A549 treated with CpdA at 1 μM for 4 hours (cell line): Measurements from ENCODE around the gene ELAC1. TPM values are rescaled to one million over a fixed set of nuclear protein-coding genes. Genes with fewer than 3 reads are reported as not detected.

Experiments
- total RNA-seq: library from RNA; stranded (reverse); fragments of 200-300 nt; extraction: Qiagen RNA extraction; gene quantifications from 5 replicates; pipeline ENCODE4 v1.2.3, GENCODE V29; 2022; ENCODE audit warnings: low read depth

The ELAC1 gene, protein sequence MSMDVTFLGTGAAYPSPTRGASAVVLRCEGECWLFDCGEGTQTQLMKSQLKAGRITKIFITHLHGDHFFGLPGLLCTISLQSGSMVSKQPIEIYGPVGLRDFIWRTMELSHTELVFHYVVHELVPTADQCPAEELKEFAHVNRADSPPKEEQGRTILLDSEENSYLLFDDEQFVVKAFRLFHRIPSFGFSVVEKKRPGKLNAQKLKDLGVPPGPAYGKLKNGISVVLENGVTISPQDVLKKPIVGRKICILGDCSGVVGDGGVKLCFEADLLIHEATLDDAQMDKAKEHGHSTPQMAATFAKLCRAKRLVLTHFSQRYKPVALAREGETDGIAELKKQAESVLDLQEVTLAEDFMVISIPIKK
- 3.7 to 5.0 TPM (median 4.2 TPM) in 5 replicates for total RNA-seq

DNA sequence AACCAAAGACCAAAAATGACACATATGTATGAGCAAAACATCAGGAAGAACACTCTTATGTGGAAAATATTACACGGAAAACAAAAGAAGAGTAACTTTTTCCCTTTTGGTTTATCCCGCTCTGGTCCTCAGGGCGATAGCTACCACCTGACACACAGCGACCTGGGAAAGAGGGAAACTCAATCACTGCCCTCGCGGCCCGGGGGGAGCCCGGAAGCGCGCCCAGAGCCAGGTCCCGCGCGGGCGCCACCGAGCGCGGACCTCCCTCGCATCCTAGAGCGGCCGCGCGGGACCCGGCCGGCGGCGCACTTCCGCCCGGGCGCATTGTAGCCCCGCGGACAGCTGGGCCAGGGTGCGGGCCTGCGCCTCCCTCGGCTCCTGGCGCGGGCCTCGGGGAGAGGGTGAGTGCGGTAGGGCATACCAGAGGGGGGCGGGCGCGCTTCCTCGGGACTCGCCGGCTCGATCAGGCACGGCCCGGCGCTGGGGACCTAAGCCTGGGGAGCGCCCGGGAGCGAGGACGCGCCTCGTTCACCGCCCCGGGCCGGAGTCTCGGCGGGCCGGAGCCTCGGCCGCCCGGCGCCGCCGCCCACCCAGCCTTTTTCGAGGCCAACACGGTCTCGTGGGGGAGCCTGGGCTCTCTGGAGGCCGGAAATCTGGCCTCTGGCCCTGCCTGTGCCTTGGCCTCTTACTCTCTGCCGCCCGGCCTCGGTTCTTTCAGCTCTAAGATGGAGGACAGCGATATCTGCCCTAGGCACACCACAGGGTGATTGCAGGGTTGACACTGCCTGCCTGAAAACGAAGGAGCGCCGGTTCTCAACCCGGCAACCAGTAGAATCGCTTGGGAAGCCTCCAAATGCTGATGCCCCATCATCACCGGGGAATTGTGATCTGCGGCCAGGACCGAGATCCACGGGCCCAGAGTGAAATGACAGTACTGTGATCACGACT is at the start of gene ELAC1:
TSS of gene ELAC1 (plus strand) at position 327 of the 948 bp plus-strand sequence. CDS start 6,365 bp downstream, outside the sequence.

DNA sequence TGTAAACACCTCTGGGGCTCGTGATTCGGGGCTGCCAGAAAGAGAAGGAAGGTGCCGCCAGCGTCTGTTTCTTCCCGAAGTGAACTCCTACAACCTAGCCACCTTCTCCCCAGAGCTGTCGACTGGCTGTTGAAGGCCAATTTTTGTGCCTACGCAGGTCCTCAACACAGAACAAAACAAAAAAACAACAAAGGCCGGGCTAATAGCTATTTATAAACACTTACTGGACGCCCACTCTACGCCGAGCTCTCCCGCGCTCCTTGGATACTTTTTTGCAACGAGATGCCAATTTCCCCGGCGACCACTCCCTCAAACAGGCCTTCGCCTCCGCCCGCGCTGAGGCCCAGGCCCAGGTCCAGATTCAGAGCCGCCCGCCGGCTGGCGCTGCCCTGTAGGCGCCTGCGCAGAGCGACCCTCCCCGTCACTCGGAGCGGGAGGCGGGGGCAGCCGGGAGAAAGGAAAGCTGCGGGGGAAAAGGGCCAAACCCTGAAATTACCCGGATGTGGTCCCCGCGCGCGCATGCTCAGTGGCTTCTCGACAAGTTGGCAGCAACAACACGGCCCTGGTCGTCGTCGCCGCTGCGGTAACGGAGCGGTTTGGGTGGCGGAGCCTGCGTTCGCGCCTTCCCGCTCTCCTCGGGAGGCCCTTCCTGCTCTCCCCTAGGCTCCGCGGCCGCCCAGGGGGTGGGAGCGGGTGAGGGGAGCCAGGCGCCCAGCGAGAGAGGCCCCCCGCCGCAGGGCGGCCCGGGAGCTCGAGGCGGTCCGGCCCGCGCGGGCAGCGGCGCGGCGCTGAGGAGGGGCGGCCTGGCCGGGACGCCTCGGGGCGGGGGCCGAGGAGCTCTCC is 62.1 kb downstream of the ELAC1 start, which contains the start of gene SMAD4:
TSS of gene SMAD4 (plus strand) at position 520 of the 843 bp plus-strand sequence. CDS start 16,834 bp downstream, outside the sequence.

Other genes with a start within 250 kb of the ELAC1 start
- gene MRO, start 148.0 kb upstream of the ELAC1 start, total RNA-seq: 0.10 to 0.27 TPM (median 0.20 TPM) in 4 of 5 replicates, not detected in the other
- 34.4 to 43.8 TPM (median 38.3 TPM) in 5 replicates for gene ME2, start 88.9 kb upstream of the ELAC1 start, total RNA-seq
- 41.8 to 60.8 TPM (median 58.2 TPM) in 5 replicates for gene SMAD4, start 62.2 kb downstream of the ELAC1 start, total RNA-seq
- gene MEX3C, start 229.6 kb downstream of the ELAC1 start, total RNA-seq: 18.7 to 22.2 TPM (median 21.6 TPM) in 5 replicates